OCI-LY1 (cell line): Measurements from ENCODE around the gene PYCR2.

Source experiments
- H2AFZ ChIP-seq: fragments of 200-600 bp; sonication (generic), shearing (Covaris generic); 2 replicates; pipeline ENCODE4 v1.6.0; 2014; ENCODE audit warnings: antibody characterized with exemption, mild to moderate bottlenecking, low read length
- H3F3A ChIP-seq: fragments of 200-600 bp; sonication (generic), shearing (Covaris generic); 2 replicates; pipeline ENCODE4 v1.6.0; 2014; ENCODE audit warnings: mild to moderate bottlenecking, antibody characterized with exemption, low read length, moderate library complexity; ENCODE audit not compliant: insufficient read depth
- H3K27ac ChIP-seq: fragments of 200-600 bp; sonication (generic); 2 replicates; pipeline ENCODE4 v1.5.1; 2014; ENCODE audit warnings: low read length, mixed run types, mild to moderate bottlenecking, low read depth; ENCODE audit not compliant: poor library complexity, severe bottlenecking
- H3K27me3 ChIP-seq: fragments of 200-600 bp; sonication (generic); 2 replicates; pipeline ENCODE4 v1.6.0; 2014; ENCODE audit warnings: antibody characterized with exemption, mild to moderate bottlenecking, low read length, moderate library complexity; ENCODE audit not compliant: insufficient read depth
- H3K36me3 ChIP-seq: fragments of 200-600 bp; sonication (generic); 2 replicates; pipeline ENCODE4 v1.6.1; 2014; ENCODE audit warnings: mild to moderate bottlenecking, antibody characterized with exemption, low read length, moderate library complexity, mixed read lengths; ENCODE audit not compliant: insufficient read depth
- H3K4me1 ChIP-seq: fragments of 200-600 bp; sonication (generic); 2 replicates; pipeline ENCODE4 v1.5.1; 2014; ENCODE audit warnings: mild to moderate bottlenecking, low read length, moderate library complexity; ENCODE audit not compliant: insufficient read depth, severe bottlenecking
- H3K4me2 ChIP-seq: fragments of 200-600 bp; sonication (generic), shearing (Covaris generic); 2 replicates; pipeline ENCODE4 v1.6.1; 2014; ENCODE audit warnings: low read length
- H3K4me3 ChIP-seq: fragments of 200-600 bp; sonication (generic); 2 replicates; pipeline ENCODE4 v1.5.1; 2014; ENCODE audit warnings: low read length, low read depth, mild to moderate bottlenecking, mixed read lengths; ENCODE audit not compliant: poor library complexity, severe bottlenecking
- H3K79me2 ChIP-seq: fragments of 200-600 bp; shearing (Covaris generic); 2 replicates; pipeline ENCODE4 v1.6.1; 2016; ENCODE audit warnings: mixed run types, low read length, mixed read lengths; ENCODE audit not compliant: insufficient read depth
- H3K9ac ChIP-seq: fragments of 200-600 bp; sonication (generic), shearing (Covaris generic); 2 replicates; pipeline ENCODE4 v1.6.1; 2014; ENCODE audit warnings: mild to moderate bottlenecking, low read length, mixed read lengths
- H3K9me2 ChIP-seq: fragments of 200-600 bp; sonication (generic), shearing (Covaris generic); 2 replicates; pipeline ENCODE4 v1.6.1; 2014; ENCODE audit warnings: low read depth, mild to moderate bottlenecking, low read length, mixed read lengths
- H3K9me3 ChIP-seq: fragments of 200-600 bp; shearing (Covaris generic); 2 replicates; pipeline ENCODE4 v1.6.1; 2014; ENCODE audit warnings: low read length, mixed read lengths
- H4K20me1 ChIP-seq: fragments of 200-600 bp; sonication (generic), shearing (Covaris generic); 2 replicates; pipeline ENCODE4 v1.6.0; 2016; ENCODE audit warnings: mild to moderate bottlenecking, low read length; ENCODE audit not compliant: insufficient read depth
- CTCF ChIP-seq: fragments of 200-600 bp; sonication (generic), shearing (Covaris generic); IDR thresholded peaks from 2 replicates; pipeline ENCODE4 v1.5.1; 2017; ENCODE audit warnings: mild to moderate bottlenecking, antibody characterized with exemption, low read length, moderate library complexity, mixed read lengths
- EZH2 ChIP-seq: fragments of 200-600 bp; sonication (generic), shearing (Covaris generic); IDR thresholded peaks from 2 replicates; pipeline ENCODE4 v1.8.0; 2017; ENCODE audit warnings: borderline replicate concordance, mixed run types, mild to moderate bottlenecking, antibody characterized with exemption, low read length, moderate library complexity, mixed read lengths

PYCR2 gene

GRCh38 chr1:225896494-225896893 lies 27.6 kb downstream of the PYCR2 start:
- no peaks in the 10 kb centered on the region for H3K9me3 ChIP-seq
- no peak for TF ChIP-seq CTCF
- TF ChIP-seq EZH2 = no peak
- peak overlapping the region; percentile 38 for H3K9ac ChIP-seq
- peaks cover 28% of the 10 kb centered on the region for H3K4me1 ChIP-seq
- H3K36me3 ChIP-seq = no peaks in the 10 kb centered on the region
- peak overlapping the region; percentile 57; the same call in 1 of the 2 replicates for H3K4me2 ChIP-seq
- H3K9me2 ChIP-seq = no peaks in the 10 kb centered on the region
- no peaks in the 10 kb centered on the region for H4K20me1 ChIP-seq
- no peak overlapping the region; the same call in 1 of the 2 replicates for H2AFZ ChIP-seq
- no peaks in the 10 kb centered on the region for H3K79me2 ChIP-seq
- H3K4me3 ChIP-seq = no peak overlapping the region
- peak overlapping the region; percentile 85 for H3K27ac ChIP-seq
- H3K27me3 ChIP-seq = no peaks in the 10 kb centered on the region
- no peaks in the 10 kb centered on the region for H3F3A ChIP-seq

- H3K27ac ChIP-seq = no peak overlapping the region
- H4K20me1 ChIP-seq = no peaks in the 10 kb centered on the region
- no peak overlapping the region for H2AFZ ChIP-seq
- TF ChIP-seq EZH2 (no peak), CTCF (no peak)
- H3K4me2 ChIP-seq = no peak overlapping the region
- no peaks in the 10 kb centered on the region for H3K27me3 ChIP-seq
- H3K4me3 ChIP-seq = no peak overlapping the region
- H3K4me1 ChIP-seq = peaks cover 16% of the 10 kb centered on the region
- no peaks in the 10 kb centered on the region for H3F3A ChIP-seq
- no peak overlapping the region for H3K9ac ChIP-seq
- H3K9me3 ChIP-seq = no peaks in the 10 kb centered on the region
- no peaks in the 10 kb centered on the region for H3K79me2 ChIP-seq
- H3K9me2 ChIP-seq = no peaks in the 10 kb centered on the region
- H3K36me3 ChIP-seq = no peaks in the 10 kb centered on the region
These were observed 31.7 kb downstream of the PYCR2 start for GRCh38 chr1:225892307-225892706.

GRCh38 chr1:225891229-225891972 lies 32.6 kb downstream of the PYCR2 start:
- Histone ChIP-seq H3K4me2 (no peak overlapping the region), H3K9me3 (no peaks in the 10 kb centered on the region), H2AFZ (no peak overlapping the region), H3K9ac (no peak overlapping the region), H3K9me2 (no peaks in the 10 kb centered on the region), H4K20me1 (no peaks in the 10 kb centered on the region), H3K4me3 (no peak overlapping the region), H3K79me2 (no peaks in the 10 kb centered on the region), H3K27ac (no peak overlapping the region), H3K27me3 (no peaks in the 10 kb centered on the region; the same call in 1 of the 2 replicates), H3F3A (no peaks in the 10 kb centered on the region), H3K4me1 (peaks cover 7% of the 10 kb centered on the region), H3K36me3 (no peaks in the 10 kb centered on the region)
- TF ChIP-seq EZH2 (no peak), CTCF (no peak)
